SK-N-MC (cell line): ENCODE data around the gene TRIM29.

ENCODE experiments used
- EZH2 ChIP-seq: fragments of 200-600 bp; sonication (generic); IDR thresholded peaks from one replicate; pipeline ENCODE4 v1.6.1; 2017; ENCODE audit warnings: antibody characterized with exemption
- POLR2AphosphoS5 ChIP-seq: IDR thresholded peaks from 2 replicates; pipeline ENCODE4 v1.6.1; 2012; ENCODE audit warnings: mild to moderate bottlenecking, low read depth, low read length, borderline replicate concordance

DNA sequence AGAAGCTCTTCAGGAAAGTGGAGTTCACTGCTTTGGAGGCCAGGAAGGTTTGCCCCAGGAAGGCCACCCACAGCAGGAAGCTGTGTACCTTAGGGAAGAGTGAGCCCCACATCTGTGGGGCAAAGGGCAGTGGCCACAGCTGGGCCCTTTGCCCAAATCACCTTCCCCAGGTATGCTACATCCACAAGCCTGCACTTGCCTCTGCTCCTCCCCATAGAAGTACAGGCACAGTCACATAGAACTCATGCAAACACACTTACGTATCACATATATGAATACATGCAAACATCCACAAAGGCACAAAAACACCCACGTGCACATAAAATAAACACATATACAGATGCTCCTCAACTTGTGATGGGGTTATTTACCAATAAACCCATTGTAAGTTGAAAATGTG, 2.1 kb downstream of the TRIM29 start:
- no peak for TF ChIP-seq EZH2
- no peak for TF ChIP-seq POLR2AphosphoS5
